Upper lobe of left lung (tissue), 4 donors: ENCODE data around the gene MAN1A2.

Experiments
- CTCF ChIP-seq, 6 experiments: fragments of 450-650 bp in 4 of 6; fragments of 200-600 bp in 2 of 6; sonication (generic) in 2 of 6; IDR thresholded peaks; one replicate each; pipeline ENCODE4 v1.5.1; 2016 to 2019; ENCODE audit warnings: antibody characterized with exemption in 6 of 6
- POLR2A ChIP-seq, 4 donors: fragments of 450-650 bp; IDR thresholded peaks; one replicate each; pipeline ENCODE4 v1.5.1; 2016 to 2017; ENCODE audit warnings: antibody characterized with exemption in 4 of 4, mild to moderate bottlenecking in 2 of 4
- POLR2AphosphoS5 ChIP-seq, 2 donors: sonication (generic); formaldehyde crosslinking; IDR thresholded peaks; one replicate each; pipeline ENCODE4 v1.5.1; 2017; ENCODE audit warnings: antibody characterized with exemption in 2 of 2

GRCh38 chr1:117367046-117368025 lies at the start of gene MAN1A2:
- TF ChIP-seq CTCF (IDR thresholded peaks at IDR 0.05) (peak in 1 of 6 experiments; percentile 11), POLR2A (IDR thresholded peaks at IDR 0.05) (peak in 3 of 4 donors; percentile 61 to 92 (median 71)), POLR2AphosphoS5 (IDR thresholded peaks at IDR 0.05) (peak in 1 of 2 donors; percentile 84)
